Superior temporal gyrus (tissue), 1 donor: ENCODE results near the gene FGF5.
"Not testable (repeated sequence)": the region's sequence is repeated elsewhere in the genome, so short reads cannot be mapped to it uniquely, and the experiment has no call there.

Experiments
- DNase-seq: peaks from one replicate; pipeline ENCODE4 v3.0.0-alpha.2; 2016; ENCODE audit errors: extremely low spot score

Gene FGF5

GRCh38 chr4:80295826-80296225 is 29.4 kb downstream of the FGF5 start:
- DNase-seq: no peak

GRCh38 chr4:80301884-80302283 is 35.4 kb downstream of the FGF5 start:
- DNase-seq: no peak

- no peak for DNase-seq
Observed at GRCh38 chr4:80302616-80303223, 36.3 kb downstream of the FGF5 start.

- no peak for DNase-seq
Observed at GRCh38 chr4:80305466-80305865, 39.0 kb downstream of the FGF5 start.

- DNase-seq: no peak
Observed at GRCh38 chr4:80306260-80306659, 39.8 kb downstream of the FGF5 start.

- no peak for DNase-seq
Observed at GRCh38 chr4:80307183-80307735, 40.8 kb downstream of the FGF5 start.

- DNase-seq: no peak
Observed at GRCh38 chr4:80307774-80308465, 41.5 kb downstream of the FGF5 start.

- DNase-seq: no peak
Observed at GRCh38 chr4:80308466-80308822, 42.0 kb downstream of the FGF5 start.

GRCh38 chr4:80309294-80310004 is 43.0 kb downstream of the FGF5 start:
- no peak for DNase-seq

- DNase-seq: no peak
Observed at GRCh38 chr4:80311130-80311529, 44.7 kb downstream of the FGF5 start.

- DNase-seq: no peak
Observed at GRCh38 chr4:80312124-80312523, 45.7 kb downstream of the FGF5 start.

- DNase-seq: no peak
Observed at GRCh38 chr4:80313627-80314026, 47.2 kb downstream of the FGF5 start.

GRCh38 chr4:80315848-80316247 is 49.4 kb downstream of the FGF5 start:
- DNase-seq: not testable (repeated sequence)

- no peak for DNase-seq
Observed at GRCh38 chr4:80321341-80321740, 54.9 kb downstream of the FGF5 start.

- DNase-seq: no peak
Observed at GRCh38 chr4:80321776-80322175, 55.3 kb downstream of the FGF5 start.

GRCh38 chr4:80322716-80323115 is 56.3 kb downstream of the FGF5 start:
- no peak for DNase-seq

GRCh38 chr4:80324171-80324570 is 57.7 kb downstream of the FGF5 start:
- DNase-seq: no peak

GRCh38 chr4:80331693-80332092 is 65.2 kb downstream of the FGF5 start:
- no peak for DNase-seq

GRCh38 chr4:80333121-80333520 is 66.7 kb downstream of the FGF5 start:
- no peak for DNase-seq

- DNase-seq: no peak
Observed at GRCh38 chr4:80334568-80334967, 68.1 kb downstream of the FGF5 start.

GRCh38 chr4:80335226-80335553 is 68.7 kb downstream of the FGF5 start:
- no peak for DNase-seq

- peak; percentile 48 for DNase-seq
Observed at GRCh38 chr4:80335554-80336358, 69.3 kb downstream of the FGF5 start, which contains the start of gene CFAP299. Gene CFAP299, plus strand, starts transcription at chr4:80335730.
